ENCODE measurements around the gene MED16. TPM values are rescaled to one million over a fixed set of nuclear protein-coding genes. Genes with fewer than 3 reads are reported as not detected.

MED16 gene
- total RNA-seq, 4 donors from 2014 or later: 26.3 to 50.9 (median 37.2) TPM

GRCh38 chr19:932648-933552 is 39.9 kb upstream of the MED16 start:
- TF ChIP-seq EP300 (IDR thresholded peaks at IDR 0.05) (no peak), POLR2AphosphoS5 (IDR thresholded peaks at IDR 0.05) (peak; percentile 78 to 80), POLR2A (IDR thresholded peaks at IDR 0.05; ENCODE audit: low read depth) (no peak)
- TF ChIP-seq, protein P1, sequence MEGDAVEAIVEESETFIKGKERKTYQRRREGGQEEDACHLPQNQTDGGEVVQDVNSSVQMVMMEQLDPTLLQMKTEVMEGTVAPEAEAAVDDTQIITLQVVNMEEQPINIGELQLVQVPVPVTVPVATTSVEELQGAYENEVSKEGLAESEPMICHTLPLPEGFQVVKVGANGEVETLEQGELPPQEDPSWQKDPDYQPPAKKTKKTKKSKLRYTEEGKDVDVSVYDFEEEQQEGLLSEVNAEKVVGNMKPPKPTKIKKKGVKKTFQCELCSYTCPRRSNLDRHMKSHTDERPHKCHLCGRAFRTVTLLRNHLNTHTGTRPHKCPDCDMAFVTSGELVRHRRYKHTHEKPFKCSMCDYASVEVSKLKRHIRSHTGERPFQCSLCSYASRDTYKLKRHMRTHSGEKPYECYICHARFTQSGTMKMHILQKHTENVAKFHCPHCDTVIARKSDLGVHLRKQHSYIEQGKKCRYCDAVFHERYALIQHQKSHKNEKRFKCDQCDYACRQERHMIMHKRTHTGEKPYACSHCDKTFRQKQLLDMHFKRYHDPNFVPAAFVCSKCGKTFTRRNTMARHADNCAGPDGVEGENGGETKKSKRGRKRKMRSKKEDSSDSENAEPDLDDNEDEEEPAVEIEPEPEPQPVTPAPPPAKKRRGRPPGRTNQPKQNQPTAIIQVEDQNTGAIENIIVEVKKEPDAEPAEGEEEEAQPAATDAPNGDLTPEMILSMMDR (IDR thresholded peaks at IDR 0.05): no peak
- H3K4me1 ChIP-seq: peaks cover 31 to 51% (median 48%) of the 10 kb centered on the region in 4 donors
- H3K9me3 ChIP-seq: no peaks in the 10 kb centered on the region
- peaks cover 0 to 27% (median 7%) of the 10 kb centered on the region in 4 donors for H3K36me3 ChIP-seq
- intact Hi-C loops (cut with DNase I): no loop called here
- DNase-seq (ENCODE audit: extremely low spot score): no peak
- no peaks in the 10 kb centered on the region for H3K27me3 ChIP-seq
- peak overlapping the region; percentile 50 to 80 (median 77) for H3K27ac ChIP-seq (replicated peaks in 1 of 4)
- peak overlapping the region; percentile 3 to 40 (median 22) for H3K4me3 ChIP-seq
- 32% methylated on average over 8 of the region's 54 CpGs for WGBS

DNA sequence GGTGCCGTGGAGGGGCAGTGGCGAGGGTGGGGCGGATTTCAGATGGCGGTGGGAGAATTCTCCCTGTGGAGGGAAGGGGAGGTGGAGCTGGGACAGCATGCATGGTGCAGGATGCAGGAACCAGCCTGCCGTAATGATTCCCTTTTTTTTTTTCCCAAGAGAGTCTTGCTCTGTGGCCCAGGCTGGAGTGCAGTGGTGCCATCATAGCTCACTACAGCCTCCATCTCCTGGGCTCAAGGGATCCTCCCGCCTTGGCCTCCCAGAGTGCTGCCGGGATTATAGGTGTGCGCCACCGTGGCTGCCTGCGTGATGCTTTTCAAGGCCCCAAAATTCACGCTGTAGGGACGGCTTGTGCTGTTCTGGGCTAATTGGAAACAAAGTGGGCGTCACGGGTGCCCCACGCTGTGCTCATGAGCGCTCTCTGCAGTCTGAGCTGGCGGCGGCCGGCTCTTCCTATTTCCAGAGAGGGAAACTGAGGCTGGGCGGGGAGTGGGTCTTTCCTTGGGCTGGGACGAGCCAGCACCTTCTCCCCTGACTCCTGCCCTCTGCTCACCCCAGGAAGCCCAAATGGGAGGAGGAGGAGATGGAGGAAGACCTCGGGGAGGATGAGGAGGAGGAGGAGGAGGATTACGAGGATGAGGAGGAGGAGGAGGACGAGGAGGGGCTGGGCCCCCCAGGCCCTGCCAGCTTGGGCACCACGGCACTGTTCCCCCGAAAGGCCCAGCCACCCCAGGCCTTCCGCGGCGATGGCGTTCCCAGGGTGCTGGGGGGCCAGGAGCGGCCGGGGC is 39.1 kb upstream of the MED16 start:
- H3K36me3 ChIP-seq: peaks cover 0 to 27% (median 7%) of the 10 kb centered on the region in 4 donors
- intact Hi-C loops (cut with DNase I): no loop called here
- no peaks in the 10 kb centered on the region for H3K9me3 ChIP-seq
- no peak for DNase-seq (ENCODE audit: extremely low spot score)
- H3K4me1 ChIP-seq: peaks cover 39 to 59% (median 56%) of the 10 kb centered on the region in 4 donors
- no peaks in the 10 kb centered on the region for H3K27me3 ChIP-seq
- H3K4me3 ChIP-seq: no peak overlapping the region
- WGBS: 93% methylated on average over 14 of the region's 32 CpGs
- no peak for TF ChIP-seq POLR2A (IDR thresholded peaks at IDR 0.05; ENCODE audit: low read depth)
- TF ChIP-seq, protein P1 (IDR thresholded peaks at IDR 0.05): no peak
- TF ChIP-seq EP300 (IDR thresholded peaks at IDR 0.05): no peak
- no peak for TF ChIP-seq POLR2AphosphoS5 (IDR thresholded peaks at IDR 0.05)
- peak overlapping the region; percentile 50 to 80 (median 77) for H3K27ac ChIP-seq (replicated peaks in 1 of 4)

GRCh38 chr19:929891-930258 is 36.9 kb upstream of the MED16 start:
- TF ChIP-seq POLR2A (IDR thresholded peaks at IDR 0.05; ENCODE audit: low read depth) (no peak), POLR2AphosphoS5 (IDR thresholded peaks at IDR 0.05) (no peak), EP300 (IDR thresholded peaks at IDR 0.05) (no peak)
- TF ChIP-seq, protein P1 (IDR thresholded peaks at IDR 0.05): no peak
- WGBS: 96% methylated on average over 6 of the region's 6 CpGs
- no peaks in the 10 kb centered on the region for H3K27me3 ChIP-seq
- no peak for DNase-seq (ENCODE audit: extremely low spot score)
- no peaks in the 10 kb centered on the region for H3K9me3 ChIP-seq
- H3K36me3 ChIP-seq: peaks cover 0 to 27% (median 7%) of the 10 kb centered on the region in 4 donors
- H3K27ac ChIP-seq (replicated peaks in 1 of 4): no peak overlapping the region
- intact Hi-C loops (cut with DNase I): no loop called here
- H3K4me1 ChIP-seq: peaks cover 40 to 66% (median 54%) of the 10 kb centered on the region in 4 donors
- no peak overlapping the region for H3K4me3 ChIP-seq

DNA sequence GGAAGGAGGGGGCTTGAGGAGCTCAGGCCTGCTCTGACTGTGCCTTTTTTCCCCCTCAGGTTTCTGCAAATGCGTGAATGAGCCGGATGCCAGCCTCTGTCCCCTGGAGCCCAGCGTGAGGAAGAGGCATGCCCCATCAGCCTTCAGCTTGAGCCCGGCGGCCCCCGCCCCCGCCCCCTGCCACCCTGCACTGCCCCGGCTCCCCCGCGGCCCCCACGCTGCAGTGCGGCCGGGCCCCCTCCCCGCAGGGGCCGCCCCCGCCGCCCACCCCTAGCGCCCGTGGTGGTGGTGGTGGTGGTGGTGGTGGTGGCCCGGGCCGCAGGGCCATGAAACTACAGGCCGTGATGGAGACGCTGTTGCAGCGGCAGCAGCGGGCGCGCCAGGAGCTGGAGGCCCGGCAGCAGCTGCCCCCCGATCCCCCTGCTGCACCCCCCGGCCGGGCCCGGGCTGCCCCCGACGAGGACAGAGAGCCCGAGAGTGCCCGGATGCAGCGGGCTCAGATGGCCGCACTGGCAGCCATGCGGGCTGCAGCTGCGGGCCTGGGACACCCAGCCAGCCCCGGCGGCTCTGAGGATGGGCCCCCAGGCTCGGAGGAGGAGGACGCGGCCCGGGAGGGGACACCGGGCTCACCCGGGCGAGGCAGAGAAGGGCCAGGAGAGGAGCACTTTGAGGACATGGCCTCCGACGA is 36.4 kb upstream of the MED16 start:
- Histone ChIP-seq H3K36me3 (peaks cover 0 to 27% (median 7%) of the 10 kb centered on the region in 4 donors), H3K9me3 (no peaks in the 10 kb centered on the region), H3K27ac (replicated peaks in 1 of 4) (no peak overlapping the region), H3K4me3 (no peak overlapping the region), H3K4me1 (peaks cover 40 to 66% (median 54%) of the 10 kb centered on the region in 4 donors), H3K27me3 (no peaks in the 10 kb centered on the region)
- no peak for DNase-seq (ENCODE audit: extremely low spot score)
- intact Hi-C loops (cut with DNase I): no loop called here
- TF ChIP-seq POLR2AphosphoS5 (IDR thresholded peaks at IDR 0.05) (no peak), EP300 (IDR thresholded peaks at IDR 0.05) (no peak), POLR2A (IDR thresholded peaks at IDR 0.05; ENCODE audit: low read depth) (no peak)
- TF ChIP-seq, protein P1 (IDR thresholded peaks at IDR 0.05): no peak
- 96% methylated on average over 22 of the region's 51 CpGs for WGBS
